Activated CD4-positive, alpha-beta memory T cell treated with anti-CD3 and anti-CD28 coated beads, Interleukin-2, amount 10 ng/mL, durations not matched to agents 7 days and 5 days (primary cell): ENCODE results near the gene LRIG2. TPM values are rescaled to one million over a fixed set of nuclear protein-coding genes. Genes with fewer than 3 reads are reported as not detected.
"Not testable (repeated sequence)": the region's sequence is repeated elsewhere in the genome, so short reads cannot be mapped to it uniquely, and the experiment has no call there.

ENCODE experiments used
- CTCF ChIA-PET: fragments of 350-600 bp; sonication (Branson Sonifier 250); formaldehyde crosslinking; loops from one replicate; lab custom pipeline; 2021; ENCODE audit warnings: antibody characterized with exemption, inconsistent platforms; lab: Charles Lee
- POLR2A ChIA-PET: fragments of 350-600 bp; sonication (Branson Sonifier 250); formaldehyde crosslinking; loops from one replicate; lab custom pipeline; 2021; ENCODE audit warnings: antibody characterized with exemption; lab: Charles Lee
- DNase-seq: peaks from one replicate; pipeline ENCODE4 v3.0.0-alpha.2; 2020
- H3K27ac Mint-ChIP-seq: one replicate; pipeline ENCODE4 v1.8.0; 2021; ENCODE audit warnings: mild to moderate bottlenecking, mixed read lengths
- H3K27me3 Mint-ChIP-seq: one replicate; pipeline ENCODE4 v1.8.0; 2021; ENCODE audit warnings: mixed read lengths
- H3K36me3 Mint-ChIP-seq: one replicate; pipeline ENCODE4 v1.8.0; 2021; ENCODE audit warnings: low read depth, mixed read lengths
- H3K4me1 Mint-ChIP-seq: one replicate; pipeline ENCODE4 v1.8.0; 2021; ENCODE audit warnings: mixed read lengths
- H3K4me3 Mint-ChIP-seq: one replicate; pipeline ENCODE4 v1.8.0; 2021; ENCODE audit warnings: mild to moderate bottlenecking, mixed read lengths
- H3K9me3 Mint-ChIP-seq: one replicate; pipeline ENCODE4 v1.8.0; 2021; ENCODE audit warnings: mixed read lengths
- total RNA-seq, 2 experiments: library from RNA; stranded (reverse); gene quantifications; one replicate each; pipeline ENCODE4 v1.2.3, GENCODE V29; 2021

LRIG2 gene
- total RNA-seq, 2 experiments from 2014 or later = 9.6 to 10.8 TPM

- CTCF ChIA-PET = interaction anchor here (0.6 to 3.0 kb wide), 11 partner anchors 8 to 320 kb away, joined by 3 to 21 read pairs (median 4); partner anchors contain the start of gene LRIG2
- Mint-ChIP-seq H3K36me3 (no peaks in the 10 kb centered on the region), H3K4me1 (peaks cover 42% of the 10 kb centered on the region), H3K27me3 (no peaks in the 10 kb centered on the region), H3K9me3 (no peaks in the 10 kb centered on the region), H3K27ac (peak overlapping the region; percentile 5), H3K4me3 (no peak overlapping the region)
- POLR2A ChIA-PET = interaction anchor here (1.0 to 1.8 kb wide), 4 partner anchors 31 to 223 kb away, joined by 3 to 8 read pairs (median 4); no protein-coding TSS in a partner anchor
- no peak for DNase-seq
These were observed 31.3 kb upstream of the LRIG2 start for GRCh38 chr1:113041569-113042284.

GRCh38 chr1:113042285-113043143 is 30.5 kb upstream of the LRIG2 start:
- H3K9me3 Mint-ChIP-seq = no peaks in the 10 kb centered on the region
- H3K4me3 Mint-ChIP-seq = no peak overlapping the region
- ChIA-PET CTCF (interaction anchor here (0.6 to 2.4 kb wide), 12 partner anchors 8 to 321 kb away, joined by 3 to 21 read pairs (median 4); partner anchors contain the start of gene LRIG2), POLR2A (interaction anchor here (1.0 to 1.8 kb wide), 4 partner anchors 30 to 224 kb away, joined by 3 to 8 read pairs (median 4); no protein-coding TSS in a partner anchor)
- no peaks in the 10 kb centered on the region for H3K36me3 Mint-ChIP-seq
- peaks cover 48% of the 10 kb centered on the region for H3K4me1 Mint-ChIP-seq
- no peak overlapping the region for H3K27ac Mint-ChIP-seq
- H3K27me3 Mint-ChIP-seq = no peaks in the 10 kb centered on the region
- DNase-seq = peak; percentile 49

- CTCF ChIA-PET = interaction anchor here (0.6 to 2.4 kb wide), 8 partner anchors 16 to 321 kb away, joined by 3 to 21 read pairs (median 4); partner anchors contain the start of gene LRIG2
- POLR2A ChIA-PET = interaction anchor here (1.2 to 1.8 kb wide), 3 partner anchors 29 to 163 kb away, joined by 3 to 8 read pairs (median 3); no protein-coding TSS in a partner anchor
- not testable (repeated sequence) for H3K4me3 Mint-ChIP-seq, H3K27me3 Mint-ChIP-seq, H3K27ac Mint-ChIP-seq, H3K36me3 Mint-ChIP-seq, H3K9me3 Mint-ChIP-seq, DNase-seq
- peaks cover 54% of the 10 kb centered on the region for H3K4me1 Mint-ChIP-seq
These were observed 29.9 kb upstream of the LRIG2 start for GRCh38 chr1:113043144-113043488.

- Mint-ChIP-seq H3K27me3 (no peaks in the 10 kb centered on the region), H3K4me3 (peak overlapping the region; percentile 53), H3K36me3 (no peaks in the 10 kb centered on the region), H3K9me3 (no peaks in the 10 kb centered on the region), H3K4me1 (peaks cover 61% of the 10 kb centered on the region), H3K27ac (peak overlapping the region; percentile 88)
- ChIA-PET POLR2A (interaction anchor here (0.6 to 2.4 kb wide), 4 partner anchors 11 to 92 kb away, joined by 3 to 21 read pairs (median 4); partner anchors contain the start of genes LRIG2 and SLC16A1), CTCF (interaction anchor here (7.2 kb wide), 1 partner anchor 26 kb away, joined by 51 read pairs; the partner anchor contains the start of gene LRIG2)
- DNase-seq = peak; percentile 37
These were observed 26.4 kb upstream of the LRIG2 start for GRCh38 chr1:113046569-113046968.

- DNase-seq = no peak
- Mint-ChIP-seq H3K36me3 (no peaks in the 10 kb centered on the region), H3K27me3 (no peaks in the 10 kb centered on the region), H3K9me3 (no peaks in the 10 kb centered on the region), H3K27ac (no peak overlapping the region), H3K4me3 (no peak overlapping the region), H3K4me1 (peaks cover 46% of the 10 kb centered on the region)
- CTCF ChIA-PET = interaction anchor here (7.2 kb wide), 1 partner anchor 25 kb away, joined by 51 read pairs; the partner anchor contains the start of gene LRIG2
- POLR2A ChIA-PET = interaction anchor here (0.6 to 2.4 kb wide), 2 partner anchors 25 to 277 kb away, joined by 4 to 21 read pairs; partner anchors contain the start of gene LRIG2
These were observed 24.9 kb upstream of the LRIG2 start for GRCh38 chr1:113048064-113048463.

- Mint-ChIP-seq H3K36me3 (no peaks in the 10 kb centered on the region), H3K27me3 (no peaks in the 10 kb centered on the region), H3K9me3 (no peaks in the 10 kb centered on the region), H3K4me1 (peaks cover 27% of the 10 kb centered on the region), H3K27ac (no peak overlapping the region), H3K4me3 (no peak overlapping the region)
- CTCF ChIA-PET = interaction anchor here (1.5 to 2.8 kb wide), 3 partner anchors 11 to 173 kb away, joined by 3 to 16 read pairs (median 4); partner anchors contain the start of gene LRIG2
- POLR2A ChIA-PET = no interaction called here
- DNase-seq = no peak
These were observed 19.5 kb upstream of the LRIG2 start for GRCh38 chr1:113053344-113054126.

- Mint-ChIP-seq H3K27me3 (no peaks in the 10 kb centered on the region), H3K4me1 (peaks cover 22% of the 10 kb centered on the region), H3K27ac (no peak overlapping the region), H3K4me3 (no peak overlapping the region), H3K9me3 (no peaks in the 10 kb centered on the region), H3K36me3 (no peaks in the 10 kb centered on the region)
- ChIA-PET POLR2A (no interaction called here), CTCF (interaction anchor here (2.8 kb wide), 1 partner anchor 17 kb away, joined by 16 read pairs; the partner anchor contains the start of gene LRIG2)
- no peak for DNase-seq
These were observed 17.4 kb upstream of the LRIG2 start for GRCh38 chr1:113055570-113055969.

GRCh38 chr1:113057006-113057405 is 16.0 kb upstream of the LRIG2 start:
- Mint-ChIP-seq H3K4me3 (no peak overlapping the region), H3K4me1 (peaks cover 18% of the 10 kb centered on the region), H3K27ac (no peak overlapping the region), H3K27me3 (no peaks in the 10 kb centered on the region), H3K9me3 (no peaks in the 10 kb centered on the region), H3K36me3 (no peaks in the 10 kb centered on the region)
- CTCF ChIA-PET = interaction anchor here (1.0 to 4.5 kb wide), 2 partner anchors 15 to 30 kb away, joined by 3 to 63 read pairs; partner anchors contain the start of gene LRIG2
- DNase-seq = no peak
- POLR2A ChIA-PET = interaction anchor here (0.7 to 1.7 kb wide), 4 partner anchors 16 to 121 kb away, joined by 3 to 7 read pairs (median 4); partner anchors contain the start of genes LRIG2 and SLC16A1

GRCh38 chr1:113058941-113059706 is 13.9 kb upstream of the LRIG2 start:
- ChIA-PET POLR2A (interaction anchor here (3.0 kb wide), 1 partner anchor 14 kb away, joined by 11 read pairs; the partner anchor contains the start of gene LRIG2), CTCF (interaction anchor here (1.0 to 4.5 kb wide), 3 partner anchors 13 to 179 kb away, joined by 3 to 63 read pairs (median 4); partner anchors contain the start of gene LRIG2)
- Mint-ChIP-seq H3K4me1 (peaks cover 13% of the 10 kb centered on the region), H3K9me3 (no peaks in the 10 kb centered on the region), H3K36me3 (no peaks in the 10 kb centered on the region), H3K27me3 (no peaks in the 10 kb centered on the region), H3K27ac (no peak overlapping the region), H3K4me3 (no peak overlapping the region)
- no peak for DNase-seq

GRCh38 chr1:113063456-113063855 is 9.5 kb upstream of the LRIG2 start:
- H3K36me3 Mint-ChIP-seq = not testable (repeated sequence)

More at GRCh38 chr1:113063456-113063855, 9.5 kb upstream of the LRIG2 start:
- H3K4me1 Mint-ChIP-seq, H3K27ac Mint-ChIP-seq, POLR2A ChIA-PET, H3K4me3 Mint-ChIP-seq, DNase-seq, CTCF ChIA-PET, H3K9me3 Mint-ChIP-seq, H3K27me3 Mint-ChIP-seq: not testable (repeated sequence)
